B cell (primary cell): Measurements from ENCODE around the gene ARID3C. TPM values are rescaled to one million over a fixed set of nuclear protein-coding genes. Genes with fewer than 3 reads are reported as not detected.

Experiments used
- ATAC-seq: fragments of 200-7000 bp; cut with Tn5 transposase; one replicate; pipeline ENCODE4 v1.10.0; 2021; ENCODE audit warnings: low read depth, mild to moderate bottlenecking, moderate number of reproducible peaks, moderate library complexity
- CTCF ChIA-PET: fragments of 350-600 bp; sonication (Branson Sonifier 250); formaldehyde crosslinking; loops from one replicate; lab custom pipeline; 2021; ENCODE audit warnings: antibody characterized with exemption, inconsistent platforms; lab: Charles Lee
- POLR2A ChIA-PET: fragments of 350-600 bp; sonication (Branson Sonifier 250); formaldehyde crosslinking; loops from one replicate; lab custom pipeline; 2021; ENCODE audit warnings: antibody characterized with exemption; lab: Charles Lee
- DNase-seq: peaks from one replicate; pipeline ENCODE4 v3.0.0; 2013
- H2AFZ ChIP-seq: 2 replicates; pipeline ENCODE4 v1.6.1; 2012; ENCODE audit warnings: mild to moderate bottlenecking, low read depth, low read length; ENCODE audit not compliant: insufficient read depth, poor library complexity, severe bottlenecking
- H3K27ac ChIP-seq, 2 donors: 1 replicate in 1 of 2; 2 replicates in 1 of 2; pipeline ENCODE4 v1.5.1; 2012 to 2013; ENCODE audit warnings: low read length in 2 of 2, mild to moderate bottlenecking in 2 of 2, moderate library complexity in 1 of 2
- H3K27me3 ChIP-seq, 4 experiments: fragments of 200-600 bp in 1 of 4; sonication (generic) in 1 of 4; replicated peaks in 1 of 4; 1 replicate in 2 of 4; 2 replicates in 2 of 4; pipeline versions ENCODE4 v1.6.1 to v1.7.0; 2013 to 2016; ENCODE audit warnings: low read length in 3 of 4, mild to moderate bottlenecking in 2 of 4, mixed read lengths in 1 of 4, moderate library complexity in 1 of 4; ENCODE audit not compliant: insufficient read depth in 4 of 4, control insufficient read depth in 3 of 4; ENCODE audit errors: control extremely low read depth in 1 of 4
- H3K36me3 ChIP-seq, 2 experiments: replicated peaks in 1 of 2; 1 replicate in 1 of 2; 2 replicates in 1 of 2; pipeline versions ENCODE4 v1.6.1 to v1.7.1; 2013; ENCODE audit warnings: low read length in 1 of 2; ENCODE audit not compliant: insufficient read depth in 2 of 2, control insufficient read depth in 1 of 2; ENCODE audit errors: control extremely low read depth in 1 of 2, extremely low read depth in 1 of 2
- H3K4me1 ChIP-seq, 2 donors: fragments of 200-600 bp in 1 of 2; sonication (generic) in 1 of 2; 1 replicate in 1 of 2; 2 replicates in 1 of 2; pipeline versions ENCODE4 v1.5.1 to v1.6.1; 2013 to 2017; ENCODE audit warnings: low read length in 2 of 2; ENCODE audit not compliant: control insufficient read depth in 2 of 2, insufficient read depth in 2 of 2
- H3K4me2 ChIP-seq: replicated peaks from 2 replicates; pipeline ENCODE3; 2012; ENCODE audit warnings: mild to moderate bottlenecking, low read depth, low read length; ENCODE audit not compliant: poor library complexity, severe bottlenecking
- H3K4me3 ChIP-seq, 5 experiments: fragments of 200-600 bp in 1 of 5; sonication (generic) in 1 of 5; 1 replicate in 3 of 5; 2 replicates in 2 of 5; pipeline versions ENCODE4 v1.5.1 to v1.7.0; 2011 to 2016; ENCODE audit warnings: low read length in 4 of 5, mild to moderate bottlenecking in 4 of 5, low read depth in 2 of 5, control low read depth in 1 of 5, moderate library complexity in 1 of 5; ENCODE audit not compliant: insufficient read depth in 1 of 5; ENCODE audit errors: control extremely low read depth in 1 of 5, extremely low read depth in 1 of 5
- H3K79me2 ChIP-seq: fragments of 200-600 bp; sonication (generic); one replicate; pipeline ENCODE4 v1.6.0; 2016; ENCODE audit warnings: low read length; ENCODE audit not compliant: control insufficient read depth, insufficient read depth
- H3K9ac ChIP-seq: fragments of 200-600 bp; sonication (generic); 2 replicates; pipeline ENCODE4 v1.6.1; 2017; ENCODE audit warnings: mild to moderate bottlenecking, low read length, moderate library complexity
- H3K9me3 ChIP-seq, 3 donors: one replicate each; pipeline versions ENCODE4 v1.6.1 to v1.7.1; 2013; ENCODE audit warnings: low read length in 2 of 3; ENCODE audit not compliant: control insufficient read depth in 2 of 3, insufficient read depth in 1 of 3; ENCODE audit errors: control extremely low read depth in 1 of 3
- H4K20me1 ChIP-seq: 2 replicates; pipeline ENCODE4 v1.6.0; 2012; ENCODE audit warnings: mild to moderate bottlenecking, low read length; ENCODE audit not compliant: insufficient read depth, control insufficient read depth, poor library complexity, severe bottlenecking
- H3K27ac Mint-ChIP-seq: one replicate; pipeline ENCODE4 v1.8.0; 2021; ENCODE audit warnings: mixed read lengths
- H3K27me3 Mint-ChIP-seq: one replicate; pipeline ENCODE4 v1.8.0; 2021; ENCODE audit warnings: mixed read lengths
- H3K4me1 Mint-ChIP-seq: one replicate; pipeline ENCODE4 v1.8.0; 2021; ENCODE audit warnings: mixed read lengths
- H3K4me3 Mint-ChIP-seq: one replicate; pipeline ENCODE4 v1.8.0; 2021; ENCODE audit warnings: mixed read lengths
- H3K9me3 Mint-ChIP-seq: one replicate; pipeline ENCODE4 v1.8.0; 2022; ENCODE audit warnings: mixed read lengths; ENCODE audit not compliant: insufficient read depth
- EZH2 ChIP-seq: IDR thresholded peaks from 2 replicates; pipeline ENCODE4 v1.6.1; 2012; ENCODE audit warnings: borderline replicate concordance, low read depth, mild to moderate bottlenecking, moderate library complexity, low read length; ENCODE audit not compliant: insufficient read depth, poor library complexity, severe bottlenecking
- whole genome bisulfite sequencing: methylation state at CpG from one replicate; pipeline ENCODE4 v1.1.5; 2013; ENCODE audit warnings: missing lambda C conversion rate; ENCODE audit not compliant: insufficient coverage; 5-methylcytosine and 5-hydroxymethylcytosine counted together
- intact Hi-C: fragments of 100-400 bp; cut with micrococcal nuclease; formaldehyde crosslinking; loops from one replicate; pipeline ENCODE4 v1.10.0; 2022
- polyA plus RNA-seq: library from polyadenylated mRNA; depleted of rRNA; stranded (reverse); fragments of >200 nt; gene quantifications from 2 replicates; pipeline ENCODE4 v1.2.3, GENCODE V29; 2012
- total RNA-seq, 2 donors: library from RNA; stranded (reverse); fragments of 120-200 nt in 1 of 2; gene quantifications; 1 replicate in 1 of 2; 2 replicates in 1 of 2; pipeline versions ENCODE4 v1.2.3 to v1.2.4, GENCODE V29; 2013 to 2022
- TF ChIP-seq, protein P1 (sequence below): fragments of 200-600 bp; IDR thresholded peaks from one replicate; pipeline ENCODE4 v1.8.0; 2022; ENCODE audit warnings: antibody characterized with exemption, mild to moderate bottlenecking

Gene ARID3C
- total and polyA plus RNA-seq, 2 donors (not counting 1 experiment from before 2014, with no cell fraction given): not detected

DNA sequence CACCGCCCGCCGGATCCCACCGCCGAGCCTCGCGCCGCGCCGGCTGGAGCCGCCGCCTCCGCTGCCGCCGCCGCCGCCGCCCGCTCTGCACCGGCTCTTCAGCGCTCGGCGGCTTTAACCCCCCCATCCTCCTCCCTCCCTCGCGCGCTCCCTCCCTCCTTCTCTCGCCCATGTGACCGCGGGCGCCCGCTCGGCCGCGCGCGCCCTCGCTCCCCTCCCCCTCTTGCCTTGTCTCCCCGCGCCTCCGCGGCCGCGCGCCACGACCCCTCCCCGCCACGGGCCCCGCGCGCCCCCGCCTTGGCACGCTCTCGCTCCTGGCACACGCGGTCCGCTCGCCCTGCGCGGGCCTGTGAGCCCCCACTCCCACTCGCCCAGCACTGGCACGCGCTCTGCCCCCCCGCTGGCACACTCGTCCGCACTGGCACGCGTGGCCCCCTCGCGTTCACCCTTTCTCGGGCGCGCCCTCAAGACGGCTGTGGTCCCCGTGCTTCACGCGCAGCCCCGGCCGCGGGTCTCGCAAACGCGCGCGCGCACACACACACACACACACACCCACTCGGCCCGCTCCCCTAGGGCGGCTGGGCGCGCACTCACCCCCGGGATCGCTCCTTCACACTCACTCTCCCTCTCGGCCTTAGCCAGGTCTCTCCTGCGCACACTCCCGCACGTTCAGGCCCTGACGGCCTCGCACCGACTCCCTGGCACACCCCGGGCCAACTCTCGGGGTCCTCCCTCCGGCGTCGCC is 39.1 kb downstream of the ARID3C start, which contains the start of gene CNTFR:
Gene CNTFR, minus strand, starts transcription at position 89 of the 745 bp plus-strand sequence. CDS start 20,743 bp downstream, outside the sequence.
- Histone ChIP-seq H2AFZ (peak within 1 kb of the TSS; percentile 77), H3K4me1 (peaks cover 46 to 49% of the 10 kb centered on the region in 2 donors), H3K79me2 (no peaks in the 10 kb centered on the region), H3K27ac (no peak within 1 kb of the TSS), H3K9me3 (peaks cover 0 to 32% (median 0%) of the 10 kb centered on the region in 3 donors), H3K4me3 (peak within 1 kb of the TSS in 4 of 5 experiments; percentile 38 to 73 (median 54)), H3K9ac (peak within 1 kb of the TSS; percentile 79), H3K36me3 (no peaks in the 10 kb centered on the region), H3K4me2 (peak within 1 kb of the TSS; percentile 99), H3K27me3 (peaks cover 0 to 92% (median 66%) of the 10 kb centered on the region in 4 experiments), H4K20me1 (no peaks in the 10 kb centered on the region)
- ChIA-PET CTCF (no interaction called here), POLR2A (no interaction called here)
- peaks cover 40% of the 10 kb centered on the region for H3K4me1 Mint-ChIP-seq
- H3K4me3 Mint-ChIP-seq: peak within 1 kb of the TSS; percentile 81
- DNase-seq (peak; percentile 50), ATAC-seq (no peak)
- peak within 1 kb of the TSS; percentile 34 for H3K27ac Mint-ChIP-seq
- 1% methylated on average over 103 of the region's 104 CpGs for WGBS
- intact Hi-C loops: loop anchor here (5.0 to 10.0 kb wide), 2 partner anchors 258 to 965 kb away; no protein-coding TSS in a partner anchor
- peaks cover 80% of the 10 kb centered on the region for H3K27me3 Mint-ChIP-seq
- H3K9me3 Mint-ChIP-seq: no peaks in the 10 kb centered on the region
- TF ChIP-seq EZH2: peak; percentile 9
- TF ChIP-seq, protein P1, sequence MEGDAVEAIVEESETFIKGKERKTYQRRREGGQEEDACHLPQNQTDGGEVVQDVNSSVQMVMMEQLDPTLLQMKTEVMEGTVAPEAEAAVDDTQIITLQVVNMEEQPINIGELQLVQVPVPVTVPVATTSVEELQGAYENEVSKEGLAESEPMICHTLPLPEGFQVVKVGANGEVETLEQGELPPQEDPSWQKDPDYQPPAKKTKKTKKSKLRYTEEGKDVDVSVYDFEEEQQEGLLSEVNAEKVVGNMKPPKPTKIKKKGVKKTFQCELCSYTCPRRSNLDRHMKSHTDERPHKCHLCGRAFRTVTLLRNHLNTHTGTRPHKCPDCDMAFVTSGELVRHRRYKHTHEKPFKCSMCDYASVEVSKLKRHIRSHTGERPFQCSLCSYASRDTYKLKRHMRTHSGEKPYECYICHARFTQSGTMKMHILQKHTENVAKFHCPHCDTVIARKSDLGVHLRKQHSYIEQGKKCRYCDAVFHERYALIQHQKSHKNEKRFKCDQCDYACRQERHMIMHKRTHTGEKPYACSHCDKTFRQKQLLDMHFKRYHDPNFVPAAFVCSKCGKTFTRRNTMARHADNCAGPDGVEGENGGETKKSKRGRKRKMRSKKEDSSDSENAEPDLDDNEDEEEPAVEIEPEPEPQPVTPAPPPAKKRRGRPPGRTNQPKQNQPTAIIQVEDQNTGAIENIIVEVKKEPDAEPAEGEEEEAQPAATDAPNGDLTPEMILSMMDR: no peak
